Keratinocyte (primary cell): ENCODE measurements around the gene ST6GALNAC6. TPM values are rescaled to one million over a fixed set of nuclear protein-coding genes. Genes with fewer than 3 reads are reported as not detected.

ENCODE experiments used
- DNase-seq: peaks from one replicate; pipeline ENCODE4 v3.0.0-alpha.2; 2011; ENCODE audit warnings: low read depth, missing footprints, low spot score
- FAIRE-seq: peaks from 2 replicates; lab custom pipeline; 2011; peaks lifted over from hg19 to GRCh38; lab: Jason Lieb, UNC
- H2AFZ ChIP-seq: 2 replicates; pipeline ENCODE4 v1.6.0; 2012; ENCODE audit warnings: low read length, control low read depth, inconsistent platforms; ENCODE audit not compliant: control insufficient read depth
- H3K27ac ChIP-seq: 2 replicates; pipeline ENCODE4 v1.5.1; 2011; ENCODE audit warnings: low read length; ENCODE audit not compliant: control insufficient read depth, insufficient read depth
- H3K27me3 ChIP-seq: 3 replicates; pipeline ENCODE4 v1.6.0; 2011; ENCODE audit warnings: low read length; ENCODE audit not compliant: control insufficient read depth, insufficient read depth; ENCODE audit errors: extremely low read depth
- H3K36me3 ChIP-seq, 2 experiments: 2 replicates in 1 of 2; 3 replicates in 1 of 2; pipeline ENCODE4 v1.5.1; 2011; ENCODE audit warnings: low read length in 2 of 2, mild to moderate bottlenecking in 1 of 2; ENCODE audit not compliant: control insufficient read depth in 2 of 2, insufficient read depth in 2 of 2; ENCODE audit errors: extremely low read depth in 1 of 2
- H3K4me1 ChIP-seq: 3 replicates; pipeline ENCODE4 v1.5.1; 2011; ENCODE audit warnings: low read length; ENCODE audit not compliant: control insufficient read depth, insufficient read depth; ENCODE audit errors: extremely low read depth
- H3K4me2 ChIP-seq: 3 replicates; pipeline ENCODE4 v1.6.0; 2011; ENCODE audit warnings: low read depth, low read length; ENCODE audit not compliant: control insufficient read depth, insufficient read depth; ENCODE audit errors: extremely low read depth
- H3K4me3 ChIP-seq, 3 experiments: fragments of 200-600 bp in 1 of 3; sonication (generic) in 1 of 3; 2 replicates in 2 of 3; 3 replicates in 1 of 3; pipeline ENCODE4 v1.5.1; 2011 to 2016; ENCODE audit warnings: low read length in 3 of 3, mild to moderate bottlenecking in 3 of 3, control low read depth in 2 of 3, inconsistent platforms in 1 of 3, low read depth in 1 of 3, mixed read lengths in 1 of 3, mixed run types in 1 of 3, moderate library complexity in 1 of 3; ENCODE audit not compliant: control insufficient read depth in 2 of 3, insufficient read depth in 2 of 3; ENCODE audit errors: extremely low read depth in 1 of 3
- H3K79me2 ChIP-seq: 2 replicates; pipeline ENCODE4 v1.6.0; 2012; ENCODE audit warnings: low read length; ENCODE audit not compliant: control insufficient read depth, insufficient read depth
- H3K9ac ChIP-seq: 3 replicates; pipeline ENCODE4 v1.6.0; 2011; ENCODE audit warnings: low read length; ENCODE audit not compliant: control insufficient read depth, insufficient read depth; ENCODE audit errors: extremely low read depth
- H3K9me1 ChIP-seq: 3 replicates; pipeline ENCODE4 v1.6.0; 2011; ENCODE audit warnings: low read length; ENCODE audit not compliant: control insufficient read depth, insufficient read depth; ENCODE audit errors: extremely low read depth
- H3K9me3 ChIP-seq: 2 replicates; pipeline ENCODE4 v1.5.1; 2012; ENCODE audit warnings: low read depth, low read length; ENCODE audit not compliant: control insufficient read depth
- H4K20me1 ChIP-seq: 3 replicates; pipeline ENCODE4 v1.6.0; 2011; ENCODE audit warnings: low read length; ENCODE audit not compliant: control insufficient read depth, insufficient read depth; ENCODE audit errors: extremely low read depth
- CTCF ChIP-seq, 3 experiments: IDR thresholded peaks in 1 of 3; conservative IDR thresholded peaks in 1 of 3; optimal IDR thresholded peaks in 1 of 3; 2 replicates in 2 of 3; 3 replicates in 1 of 3; pipeline versions ENCODE3 to v1.5.1; 2011; ENCODE audit warnings: low read length in 3 of 3, mild to moderate bottlenecking in 3 of 3, moderate library complexity in 2 of 3, control low read depth in 1 of 3, inconsistent platforms in 1 of 3; ENCODE audit not compliant: insufficient read depth in 2 of 3; ENCODE audit errors: extremely low read depth in 1 of 3
- EZH2 ChIP-seq: IDR thresholded peaks from one replicate; pipeline ENCODE4 v1.6.1; 2012; ENCODE audit warnings: inconsistent platforms, mild to moderate bottlenecking, low read length, moderate library complexity
- dilution Hi-C: fragments of 300-500 bp; cut with MboI; formaldehyde crosslinking; loops from one replicate; pipeline ENCODE4 v1.7.0; 2020; ENCODE audit warnings: low sequenced_read_pairs; ENCODE audit not compliant: extremely low pct_ligation_motif_present
- polyA plus RNA-seq, 5 experiments: library from polyadenylated mRNA; depleted of rRNA in 3 of 5; stranded (reverse) in 3 of 5; stranded (forward) in 1 of 5; unstranded in 1 of 5; fragments of >200 nt; gene quantifications; 1 replicate in 1 of 5; 2 replicates in 3 of 5; 3 replicates in 1 of 5; pipeline versions ENCODE4 v1.2.1 to v1.2.3, GENCODE V29; 2011 to 2012; ENCODE audit warnings: missing spikeins in 2 of 5, low read depth in 1 of 5, low replicate concordance in 1 of 5

Gene ST6GALNAC6
- polyA plus RNA-seq, 1 donor (not counting 4 experiments of a cell fraction or from before 2014, with no cell fraction given) = 21.1 TPM

GRCh38 chr9:127946728-127947127 is 47.3 kb upstream of the ST6GALNAC6 start:
- FAIRE-seq = no peak
- no peaks in the 10 kb centered on the region for H3K79me2 ChIP-seq

GRCh38 chr9:127945942-127946341 is 46.5 kb upstream of the ST6GALNAC6 start:
- H3K27ac ChIP-seq = no peak overlapping the region
- no peaks in the 10 kb centered on the region for H3K9me3 ChIP-seq
- dilution Hi-C loops = loop anchor here (25.0 kb wide), 1 partner anchor 116 kb away; the partner anchor contains the start of genes NAIF1 and SLC25A25
- FAIRE-seq (no peak), DNase-seq (no peak)
- H2AFZ ChIP-seq = no peak overlapping the region
- peaks cover 9% of the 10 kb centered on the region for H4K20me1 ChIP-seq
- peaks cover 5 to 8% of the 10 kb centered on the region in 2 experiments for H3K36me3 ChIP-seq
- no peaks in the 10 kb centered on the region for H3K79me2 ChIP-seq
- H3K9me1 ChIP-seq = no peaks in the 10 kb centered on the region
- no peaks in the 10 kb centered on the region for H3K4me1 ChIP-seq
- no peak overlapping the region for H3K4me2 ChIP-seq
- no peak overlapping the region for H3K9ac ChIP-seq
- no peak for TF ChIP-seq CTCF (optimal IDR thresholded peaks at IDR 0.05 in 1 of 3, IDR thresholded peaks at IDR 0.05 in 1 of 3, conservative IDR thresholded peaks at IDR 0.05 in 1 of 3; ENCODE audit: extremely low read depth in 1 of 3, insufficient read depth in 2 of 3, low read length in 3 of 3)
- no peak for TF ChIP-seq EZH2
- H3K27me3 ChIP-seq = no peaks in the 10 kb centered on the region
- H3K4me3 ChIP-seq = no peak overlapping the region

More at GRCh38 chr9:127946728-127947127, 47.3 kb upstream of the ST6GALNAC6 start:
- no peaks in the 10 kb centered on the region for H3K4me1 ChIP-seq
- no peak for DNase-seq
- no peaks in the 10 kb centered on the region for H3K9me1 ChIP-seq
- no peak overlapping the region for H3K4me3 ChIP-seq
- no peaks in the 10 kb centered on the region for H3K27me3 ChIP-seq
- no peak for TF ChIP-seq EZH2
- H4K20me1 ChIP-seq = peaks cover 9% of the 10 kb centered on the region
- H3K9ac ChIP-seq = no peak overlapping the region
- dilution Hi-C loops = loop anchor here (25.0 kb wide), 1 partner anchor 116 kb away; the partner anchor contains the start of genes NAIF1 and SLC25A25
- H3K9me3 ChIP-seq = no peaks in the 10 kb centered on the region
- H3K36me3 ChIP-seq = peaks cover 5 to 6% of the 10 kb centered on the region in 2 experiments
- H3K27ac ChIP-seq = no peak overlapping the region
- no peak overlapping the region for H3K4me2 ChIP-seq
- no peak overlapping the region for H2AFZ ChIP-seq

GRCh38 chr9:127945338-127945737 is 45.9 kb upstream of the ST6GALNAC6 start:
- Histone ChIP-seq H3K36me3 (peaks cover 5 to 8% of the 10 kb centered on the region in 2 experiments), H3K4me1 (no peaks in the 10 kb centered on the region), H3K4me3 (no peak overlapping the region), H3K79me2 (no peaks in the 10 kb centered on the region), H3K9ac (no peak overlapping the region), H3K4me2 (no peak overlapping the region), H2AFZ (no peak overlapping the region), H3K9me1 (no peaks in the 10 kb centered on the region), H3K27ac (no peak overlapping the region), H4K20me1 (peaks cover 9% of the 10 kb centered on the region), H3K27me3 (no peaks in the 10 kb centered on the region), H3K9me3 (no peaks in the 10 kb centered on the region)
- no peak for DNase-seq
- dilution Hi-C loops = loop anchor here (25.0 kb wide), 1 partner anchor 117 kb away; the partner anchor contains the start of genes NAIF1 and SLC25A25
- no peak for FAIRE-seq
- TF ChIP-seq CTCF (optimal IDR thresholded peaks at IDR 0.05 in 1 of 3, IDR thresholded peaks at IDR 0.05 in 1 of 3, conservative IDR thresholded peaks at IDR 0.05 in 1 of 3; ENCODE audit: extremely low read depth in 1 of 3, insufficient read depth in 2 of 3, low read length in 3 of 3) = no peak
- no peak for TF ChIP-seq EZH2
